Measurements from ENCODE around the gene STAG1. TPM values are rescaled to one million over a fixed set of nuclear protein-coding genes. Genes with fewer than 3 reads are reported as not detected.

STAG1 gene
- total and polyA plus RNA-seq, 9 of the 15 experiments (the other 6 are each of a cell fraction or from before 2014, with no cell fraction given), result 2.7 to 17.7 (median 8.8) TPM

- BruUV-seq (replicated peaks), result no TSS peak
- ATAC-seq (no peak), DNase-seq (ENCODE audit: extremely low read depth in 1 of 4, low spot score in 3 of 4) (no peak), FAIRE-seq (no peak)
- intact Hi-C loops (cut with micrococcal nuclease), result no loop called here
- Histone ChIP-seq H3K36me3 (ENCODE audit: control insufficient read depth, insufficient read depth, low read length) (no peaks in the 10 kb centered on the region), H3K9me3 (replicated peaks; ENCODE audit: control insufficient read depth, insufficient read depth, low read depth, low read length) (no peaks in the 10 kb centered on the region; the same call in 1 of the 2 replicates), H2AFZ (ENCODE audit: low read depth, low read length) (no peak overlapping the region), H3K27me3 (ENCODE audit: control insufficient read depth in 2 of 2, insufficient read depth in 2 of 2, low read length in 2 of 2) (no peaks in the 10 kb centered on the region), H3K4me2 (ENCODE audit: insufficient read depth, low read length) (no peak overlapping the region), H3K4me3 (no peak overlapping the region), H3K79me2 (ENCODE audit: control insufficient read depth, insufficient read depth, low read length) (no peaks in the 10 kb centered on the region), H3K9me1 (ENCODE audit: control insufficient read depth, insufficient read depth, low read length) (no peaks in the 10 kb centered on the region), H3K27ac (ENCODE audit: extremely low read depth, low read depth, low read length) (no peak overlapping the region), H3K9ac (ENCODE audit: insufficient read depth in 1 of 2, low read depth in 2 of 2, low read length in 2 of 2) (no peak overlapping the region), H4K20me1 (replicated peaks; ENCODE audit: control insufficient read depth, insufficient read depth, low read length) (no peaks in the 10 kb centered on the region), H3K4me1 (replicated peaks in 1 of 2; ENCODE audit: control insufficient read depth in 2 of 2, insufficient read depth in 2 of 2, low read length in 2 of 2) (no peaks in the 10 kb centered on the region)
- in situ Hi-C loops (cut with MboI), result no loop called here
- POLR2A ChIA-PET, result no interaction called here
- WGBS (ENCODE audit: insufficient coverage, low coverage, missing lambda C conversion rate), result 65% methylated on average over 3 of the region's 3 CpGs
- CTCF ChIA-PET (ENCODE audit: low intra/inter-chr PET ratio), result no interaction called here
- TF ChIP-seq NR4A1 (CRISPR knock-in tag; IDR thresholded peaks at IDR 0.05) (no peak), NR4A1 (tag; IDR thresholded peaks at IDR 0.05) (no peak), ZNF444 (CRISPR knock-in tag; IDR thresholded peaks at IDR 0.05) (no peak), SMARCA4 (IDR thresholded peaks at IDR 0.05) (no peak), NR1H2 (CRISPR knock-in tag; IDR thresholded peaks at IDR 0.05) (no peak), SRSF7 (optimal IDR thresholded peaks at IDR 0.05; ENCODE audit: low read depth, low read length) (no peak), FOSL1 (tag; conservative IDR thresholded peaks at IDR 0.05) (no peak), BRD4 (IDR thresholded peaks at IDR 0.05) (no peak), GTF2B (IDR thresholded peaks at IDR 0.05; ENCODE audit: extremely low read depth, insufficient read length) (no peak)
- TF ChIP-seq, protein P1, sequence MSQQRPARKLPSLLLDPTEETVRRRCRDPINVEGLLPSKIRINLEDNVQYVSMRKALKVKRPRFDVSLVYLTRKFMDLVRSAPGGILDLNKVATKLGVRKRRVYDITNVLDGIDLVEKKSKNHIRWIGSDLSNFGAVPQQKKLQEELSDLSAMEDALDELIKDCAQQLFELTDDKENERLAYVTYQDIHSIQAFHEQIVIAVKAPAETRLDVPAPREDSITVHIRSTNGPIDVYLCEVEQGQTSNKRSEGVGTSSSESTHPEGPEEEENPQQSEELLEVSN (IDR thresholded peaks at IDR 0.05; ENCODE audit: borderline replicate concordance in 1 of 2, extremely low read depth in 1 of 2, insufficient read depth in 1 of 2, insufficient read length in 1 of 2, low read depth in 1 of 2, low read length in 1 of 2, poor library complexity in 1 of 2, severe bottlenecking in 1 of 2), result no peak
- TF ChIP-seq, protein P2, sequence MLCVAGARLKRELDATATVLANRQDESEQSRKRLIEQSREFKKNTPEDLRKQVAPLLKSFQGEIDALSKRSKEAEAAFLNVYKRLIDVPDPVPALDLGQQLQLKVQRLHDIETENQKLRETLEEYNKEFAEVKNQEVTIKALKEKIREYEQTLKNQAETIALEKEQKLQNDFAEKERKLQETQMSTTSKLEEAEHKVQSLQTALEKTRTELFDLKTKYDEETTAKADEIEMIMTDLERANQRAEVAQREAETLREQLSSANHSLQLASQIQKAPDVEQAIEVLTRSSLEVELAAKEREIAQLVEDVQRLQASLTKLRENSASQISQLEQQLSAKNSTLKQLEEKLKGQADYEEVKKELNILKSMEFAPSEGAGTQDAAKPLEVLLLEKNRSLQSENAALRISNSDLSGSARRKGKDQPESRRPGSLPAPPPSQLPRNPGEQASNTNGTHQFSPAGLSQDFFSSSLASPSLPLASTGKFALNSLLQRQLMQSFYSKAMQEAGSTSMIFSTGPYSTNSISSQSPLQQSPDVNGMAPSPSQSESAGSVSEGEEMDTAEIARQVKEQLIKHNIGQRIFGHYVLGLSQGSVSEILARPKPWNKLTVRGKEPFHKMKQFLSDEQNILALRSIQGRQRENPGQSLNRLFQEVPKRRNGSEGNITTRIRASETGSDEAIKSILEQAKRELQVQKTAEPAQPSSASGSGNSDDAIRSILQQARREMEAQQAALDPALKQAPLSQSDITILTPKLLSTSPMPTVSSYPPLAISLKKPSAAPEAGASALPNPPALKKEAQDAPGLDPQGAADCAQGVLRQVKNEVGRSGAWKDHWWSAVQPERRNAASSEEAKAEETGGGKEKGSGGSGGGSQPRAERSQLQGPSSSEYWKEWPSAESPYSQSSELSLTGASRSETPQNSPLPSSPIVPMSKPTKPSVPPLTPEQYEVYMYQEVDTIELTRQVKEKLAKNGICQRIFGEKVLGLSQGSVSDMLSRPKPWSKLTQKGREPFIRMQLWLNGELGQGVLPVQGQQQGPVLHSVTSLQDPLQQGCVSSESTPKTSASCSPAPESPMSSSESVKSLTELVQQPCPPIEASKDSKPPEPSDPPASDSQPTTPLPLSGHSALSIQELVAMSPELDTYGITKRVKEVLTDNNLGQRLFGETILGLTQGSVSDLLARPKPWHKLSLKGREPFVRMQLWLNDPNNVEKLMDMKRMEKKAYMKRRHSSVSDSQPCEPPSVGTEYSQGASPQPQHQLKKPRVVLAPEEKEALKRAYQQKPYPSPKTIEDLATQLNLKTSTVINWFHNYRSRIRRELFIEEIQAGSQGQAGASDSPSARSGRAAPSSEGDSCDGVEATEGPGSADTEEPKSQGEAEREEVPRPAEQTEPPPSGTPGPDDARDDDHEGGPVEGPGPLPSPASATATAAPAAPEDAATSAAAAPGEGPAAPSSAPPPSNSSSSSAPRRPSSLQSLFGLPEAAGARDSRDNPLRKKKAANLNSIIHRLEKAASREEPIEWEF (CRISPR knock-in tag; IDR thresholded peaks at IDR 0.05), result no peak
- TF ChIP-seq, protein P3, sequence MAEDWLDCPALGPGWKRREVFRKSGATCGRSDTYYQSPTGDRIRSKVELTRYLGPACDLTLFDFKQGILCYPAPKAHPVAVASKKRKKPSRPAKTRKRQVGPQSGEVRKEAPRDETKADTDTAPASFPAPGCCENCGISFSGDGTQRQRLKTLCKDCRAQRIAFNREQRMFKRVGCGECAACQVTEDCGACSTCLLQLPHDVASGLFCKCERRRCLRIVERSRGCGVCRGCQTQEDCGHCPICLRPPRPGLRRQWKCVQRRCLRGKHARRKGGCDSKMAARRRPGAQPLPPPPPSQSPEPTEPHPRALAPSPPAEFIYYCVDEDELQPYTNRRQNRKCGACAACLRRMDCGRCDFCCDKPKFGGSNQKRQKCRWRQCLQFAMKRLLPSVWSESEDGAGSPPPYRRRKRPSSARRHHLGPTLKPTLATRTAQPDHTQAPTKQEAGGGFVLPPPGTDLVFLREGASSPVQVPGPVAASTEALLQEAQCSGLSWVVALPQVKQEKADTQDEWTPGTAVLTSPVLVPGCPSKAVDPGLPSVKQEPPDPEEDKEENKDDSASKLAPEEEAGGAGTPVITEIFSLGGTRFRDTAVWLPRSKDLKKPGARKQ (CRISPR knock-in tag; IDR thresholded peaks at IDR 0.05), result no peak
- TF ChIP-seq, protein P4, sequence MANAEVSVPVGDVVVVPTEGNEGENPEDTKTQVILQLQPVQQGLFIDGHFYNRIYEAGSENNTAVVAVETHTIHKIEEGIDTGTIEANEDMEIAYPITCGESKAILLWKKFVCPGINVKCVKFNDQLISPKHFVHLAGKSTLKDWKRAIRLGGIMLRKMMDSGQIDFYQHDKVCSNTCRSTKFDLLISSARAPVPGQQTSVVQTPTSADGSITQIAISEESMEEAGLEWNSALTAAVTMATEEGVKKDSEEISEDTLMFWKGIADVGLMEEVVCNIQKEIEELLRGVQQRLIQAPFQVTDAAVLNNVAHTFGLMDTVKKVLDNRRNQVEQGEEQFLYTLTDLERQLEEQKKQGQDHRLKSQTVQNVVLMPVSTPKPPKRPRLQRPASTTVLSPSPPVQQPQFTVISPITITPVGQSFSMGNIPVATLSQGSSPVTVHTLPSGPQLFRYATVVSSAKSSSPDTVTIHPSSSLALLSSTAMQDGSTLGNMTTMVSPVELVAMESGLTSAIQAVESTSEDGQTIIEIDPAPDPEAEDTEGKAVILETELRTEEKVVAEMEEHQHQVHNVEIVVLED (CRISPR knock-in tag; IDR thresholded peaks at IDR 0.05), result no peak
Observed at GRCh38 chr3:136516656-136517055, 235.5 kb downstream of the STAG1 start.

All from K562 (cell line).